GM19351 (cell line): ENCODE results near the gene ACOT4.
"Not testable (repeated sequence)": the region's sequence is repeated elsewhere in the genome, so short reads cannot be mapped to it uniquely, and the experiment has no call there.

Source experiments
- ATAC-seq: cut with Tn5 transposase; IDR thresholded peaks from one replicate; pipeline ENCODE4 v1.9.1; 2021; ENCODE audit warnings: mild to moderate bottlenecking, moderate library complexity; ENCODE audit not compliant: unreplicated experiment

The ACOT4 gene

DNA sequence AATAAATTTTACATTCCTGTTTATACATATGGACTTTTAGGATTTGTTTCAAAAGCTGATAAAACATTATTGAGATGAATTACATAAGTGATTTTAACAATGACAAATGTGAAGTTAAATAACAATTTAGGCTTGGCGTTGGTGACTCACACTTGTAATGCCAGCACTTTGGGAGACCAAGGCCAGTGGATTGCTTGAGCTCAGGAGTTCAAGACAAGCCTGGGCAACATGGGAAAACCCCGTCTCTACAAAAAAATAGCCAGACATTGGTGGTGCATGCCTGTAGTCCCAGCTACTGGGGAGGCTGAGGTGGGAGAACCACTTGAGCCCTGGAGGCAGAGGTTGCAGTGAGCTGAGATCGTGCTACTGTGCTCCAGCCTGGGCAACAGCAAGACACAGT lies 15.3 kb upstream of the ACOT4 start:
- ATAC-seq = no peak

DNA sequence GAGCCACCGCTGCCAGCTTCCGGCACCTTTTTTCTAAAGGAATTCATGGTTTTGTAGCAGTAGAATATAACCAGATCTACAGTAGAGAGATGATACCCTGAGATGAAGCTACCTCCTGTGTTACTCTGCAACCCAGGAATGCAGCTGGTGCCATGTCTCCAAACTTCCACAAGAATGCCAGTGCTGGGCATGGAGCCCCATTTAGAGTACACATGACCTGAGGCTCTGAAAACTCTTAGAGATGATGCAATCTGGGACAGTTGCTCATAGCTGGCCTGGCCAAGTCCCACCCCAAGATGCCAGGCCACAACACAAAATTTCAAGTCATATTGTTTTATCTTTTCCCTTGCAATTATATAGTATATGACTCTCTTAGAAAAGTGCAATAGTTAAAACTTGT lies 14.5 kb upstream of the ACOT4 start:
- not testable (repeated sequence) for ATAC-seq

DNA sequence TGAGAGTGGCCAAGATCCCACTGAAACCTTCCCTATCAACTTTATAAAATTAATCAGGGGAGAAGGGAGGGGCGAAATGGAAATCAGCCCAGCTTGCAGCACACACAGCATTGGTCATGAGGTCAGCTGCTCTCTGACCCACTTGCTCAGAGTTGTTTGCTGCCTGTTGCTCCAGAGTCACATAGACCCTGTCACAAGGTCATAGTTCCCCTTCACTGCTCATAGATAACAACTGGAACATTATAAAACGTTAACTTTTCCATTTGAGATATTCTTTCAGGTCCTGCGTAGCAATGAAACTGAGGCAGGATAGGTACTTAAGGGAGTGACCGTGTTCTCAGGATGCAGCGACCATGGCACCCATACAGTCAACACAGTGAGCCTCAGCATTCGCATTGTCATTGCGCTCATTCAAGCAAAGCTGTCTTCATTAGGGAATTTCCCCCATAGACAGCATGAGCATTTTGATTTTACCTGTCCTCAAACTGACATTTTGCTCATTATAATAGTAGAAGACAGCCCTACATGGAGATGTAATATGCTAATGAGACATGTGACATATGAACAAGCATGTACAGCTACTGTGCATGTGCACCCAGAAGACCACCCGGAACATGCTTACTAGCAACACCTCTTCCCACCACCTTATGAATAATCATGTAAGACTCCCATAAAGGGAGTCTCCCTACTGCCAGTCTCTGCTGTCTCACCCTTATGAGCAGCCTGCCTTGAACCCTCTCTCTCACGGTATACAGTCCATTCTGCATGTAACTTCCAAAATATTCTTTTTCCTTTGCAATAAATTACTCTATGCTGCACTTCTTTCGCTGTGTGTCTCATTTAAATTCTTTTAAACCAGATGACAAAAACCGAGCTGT lies 9.3 kb upstream of the ACOT4 start:
- not testable (repeated sequence) for ATAC-seq

DNA sequence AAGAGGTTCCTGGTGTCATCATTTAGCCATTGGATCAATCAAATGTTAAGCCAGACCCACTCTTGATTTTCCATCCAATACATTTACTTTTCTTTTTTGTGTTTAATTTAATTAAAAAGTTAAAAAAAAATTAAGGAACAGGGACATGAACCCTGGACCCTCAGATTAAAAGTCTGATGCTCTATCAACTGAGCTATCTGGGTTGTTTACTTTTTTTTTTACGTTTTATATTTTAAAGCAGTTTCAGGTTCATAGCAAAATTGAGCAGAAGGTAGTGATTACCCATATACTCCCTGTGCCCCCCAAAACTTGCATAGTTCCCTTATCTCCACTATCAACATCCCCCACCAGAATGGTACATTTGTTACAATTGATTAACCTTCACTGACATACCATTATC lies 3.0 kb upstream of the ACOT4 start:
- ATAC-seq = no peak

DNA sequence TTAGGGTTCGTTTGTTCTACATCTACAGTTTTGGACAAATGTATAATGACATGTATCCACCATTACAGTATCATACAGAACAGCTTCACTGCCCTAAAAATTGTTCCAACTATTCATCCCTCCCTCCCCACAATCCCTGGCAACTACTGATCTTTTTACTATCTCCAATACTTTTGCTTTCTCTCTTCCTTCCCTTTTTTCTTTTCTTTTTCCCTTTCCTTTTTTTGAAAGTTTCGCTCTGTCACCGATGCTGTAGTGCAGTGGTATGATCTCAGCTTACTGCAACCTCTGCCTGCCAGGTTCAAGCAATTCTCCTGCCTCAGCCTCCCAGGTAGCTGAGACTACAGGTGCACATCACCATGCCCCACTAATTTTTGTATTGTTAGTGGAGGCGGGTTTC lies 2.6 kb upstream of the ACOT4 start:
- ATAC-seq = no peak

DNA sequence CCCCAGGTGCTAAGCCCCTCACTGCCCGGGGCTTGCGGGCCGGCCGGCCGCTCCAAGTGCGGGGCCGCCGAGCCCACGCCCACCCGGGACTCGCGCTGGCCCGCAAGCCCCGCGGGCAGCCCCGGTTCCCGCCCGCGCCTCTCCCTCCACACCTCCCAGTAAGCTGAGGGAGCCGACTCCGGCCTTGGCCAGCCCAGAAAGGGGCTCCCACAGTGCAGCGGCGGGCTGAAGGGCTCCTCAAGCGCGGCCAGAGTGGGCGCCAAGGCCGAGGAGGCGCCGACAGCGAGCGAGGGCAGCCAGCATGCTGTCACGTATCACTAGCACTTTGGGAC lies 1.0 kb upstream of the ACOT4 start:
- not testable (repeated sequence) for ATAC-seq

DNA sequence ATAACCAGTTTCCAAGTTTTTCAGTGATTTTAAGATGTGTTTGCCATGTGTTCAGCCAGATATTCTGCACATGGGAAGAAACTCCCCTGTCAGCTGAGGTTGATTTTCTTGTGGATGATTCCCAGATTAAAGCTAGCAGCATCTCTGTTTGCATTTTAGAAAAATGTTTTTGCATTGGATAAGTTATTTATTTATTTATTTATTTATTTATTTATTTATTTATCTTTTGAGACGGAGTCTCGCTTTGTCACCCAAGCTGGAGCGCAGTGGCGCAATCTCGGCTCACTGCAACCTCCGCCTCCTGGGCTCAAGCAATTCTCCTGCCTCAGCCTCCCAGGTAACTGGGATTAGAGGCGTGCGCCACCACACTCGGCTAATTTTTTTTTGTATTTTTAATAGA lies 2.8 kb downstream of the ACOT4 start:
- no peak for ATAC-seq

DNA sequence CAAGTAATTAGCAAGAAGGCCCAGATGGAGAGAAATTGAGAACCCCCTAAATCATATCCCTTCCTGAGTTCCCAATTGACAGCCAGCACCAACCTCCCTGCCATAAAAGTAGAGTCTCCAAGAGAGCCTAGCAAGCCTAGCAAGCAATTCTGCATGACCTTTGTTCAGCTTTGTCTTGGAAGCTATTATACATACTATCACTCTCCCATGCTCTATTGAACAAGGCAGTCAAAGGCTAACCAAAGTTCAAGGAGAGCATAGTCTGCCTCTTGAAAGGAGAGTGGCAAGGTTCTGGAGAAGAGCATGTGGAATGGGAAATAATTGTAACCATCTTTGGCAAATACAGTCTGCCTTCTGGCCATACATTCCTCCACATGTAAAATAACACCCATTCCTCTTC lies 7.8 kb downstream of the ACOT4 start:
- ATAC-seq = no peak

DNA sequence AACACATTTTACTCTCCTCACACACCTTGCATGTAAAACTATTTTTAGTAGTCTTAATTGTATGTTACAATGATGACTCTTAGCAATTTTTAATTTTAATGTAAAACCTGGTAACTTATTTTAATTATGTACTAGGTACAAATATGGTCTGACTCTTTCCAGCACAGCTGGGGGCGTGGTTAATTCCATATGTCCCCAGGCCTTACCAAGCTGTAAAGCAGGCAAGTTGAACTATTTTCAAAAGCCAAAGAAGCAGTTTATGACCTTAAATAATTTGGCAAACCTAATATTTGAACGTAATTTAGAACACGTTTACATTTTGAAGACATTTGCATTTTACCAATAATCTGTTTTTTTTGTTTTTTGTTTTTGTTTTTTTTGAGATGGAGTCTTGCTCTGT lies 11.3 kb downstream of the ACOT4 start:
- ATAC-seq = no peak

DNA sequence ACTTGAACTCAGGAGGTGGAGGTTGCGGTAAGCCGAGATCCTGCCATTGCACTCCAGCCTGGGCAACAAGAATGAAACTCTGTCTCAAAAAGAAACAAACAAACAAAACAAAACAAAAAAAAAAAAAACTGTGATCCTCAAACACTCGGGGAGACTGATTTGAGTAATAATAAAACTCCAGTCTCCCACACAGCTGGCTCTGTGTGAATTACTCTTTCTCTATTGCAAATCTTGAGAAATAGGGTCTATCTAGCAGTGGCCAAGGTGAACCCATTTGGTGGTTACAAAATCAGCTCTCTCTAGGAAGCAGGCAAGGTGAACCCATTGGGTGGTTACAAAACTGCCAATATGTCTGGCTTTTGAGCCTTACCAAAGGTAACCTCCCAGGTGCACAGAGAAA lies 14.6 kb downstream of the ACOT4 start:
- ATAC-seq = no peak

DNA sequence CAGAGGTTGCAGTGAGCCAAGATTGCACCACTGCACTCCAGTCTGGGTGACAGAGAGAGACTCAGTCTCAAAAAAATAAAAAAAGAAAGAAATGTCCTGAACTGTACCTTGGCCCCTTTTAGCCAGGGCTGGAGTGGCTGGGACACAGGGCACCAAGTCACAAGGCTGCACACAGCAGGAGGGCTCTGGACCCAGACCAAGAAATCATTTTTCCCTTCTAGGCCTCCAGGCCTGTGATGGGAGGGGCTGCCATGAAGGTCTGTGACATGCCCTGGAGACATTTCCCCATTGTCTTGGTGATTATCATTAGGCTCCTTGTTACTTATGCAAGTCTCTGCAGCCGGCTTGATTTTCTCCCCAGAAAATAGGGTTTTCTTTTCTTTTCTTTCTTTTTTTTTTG lies 15.6 kb downstream of the ACOT4 start:
- ATAC-seq = no peak

DNA sequence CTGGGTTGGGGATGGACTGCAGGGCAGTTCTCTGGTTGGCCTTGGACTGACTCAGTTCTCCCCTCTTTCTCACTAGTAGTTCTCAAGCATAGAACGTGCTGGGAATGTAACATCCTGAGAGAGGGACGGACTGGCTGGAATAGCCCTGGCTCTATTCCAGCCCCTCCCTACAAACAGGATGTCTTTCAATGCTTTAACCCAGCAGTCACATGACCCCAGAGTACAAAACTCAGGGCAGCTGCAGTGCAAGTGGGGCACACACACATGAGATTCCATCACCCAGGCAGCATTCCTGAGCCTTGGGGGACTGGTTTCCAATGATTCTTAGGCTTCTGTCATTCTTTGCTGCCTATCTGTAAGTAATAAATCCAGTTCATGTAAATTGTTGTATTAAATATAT lies 19.0 kb downstream of the ACOT4 start:
- no peak for ATAC-seq

DNA sequence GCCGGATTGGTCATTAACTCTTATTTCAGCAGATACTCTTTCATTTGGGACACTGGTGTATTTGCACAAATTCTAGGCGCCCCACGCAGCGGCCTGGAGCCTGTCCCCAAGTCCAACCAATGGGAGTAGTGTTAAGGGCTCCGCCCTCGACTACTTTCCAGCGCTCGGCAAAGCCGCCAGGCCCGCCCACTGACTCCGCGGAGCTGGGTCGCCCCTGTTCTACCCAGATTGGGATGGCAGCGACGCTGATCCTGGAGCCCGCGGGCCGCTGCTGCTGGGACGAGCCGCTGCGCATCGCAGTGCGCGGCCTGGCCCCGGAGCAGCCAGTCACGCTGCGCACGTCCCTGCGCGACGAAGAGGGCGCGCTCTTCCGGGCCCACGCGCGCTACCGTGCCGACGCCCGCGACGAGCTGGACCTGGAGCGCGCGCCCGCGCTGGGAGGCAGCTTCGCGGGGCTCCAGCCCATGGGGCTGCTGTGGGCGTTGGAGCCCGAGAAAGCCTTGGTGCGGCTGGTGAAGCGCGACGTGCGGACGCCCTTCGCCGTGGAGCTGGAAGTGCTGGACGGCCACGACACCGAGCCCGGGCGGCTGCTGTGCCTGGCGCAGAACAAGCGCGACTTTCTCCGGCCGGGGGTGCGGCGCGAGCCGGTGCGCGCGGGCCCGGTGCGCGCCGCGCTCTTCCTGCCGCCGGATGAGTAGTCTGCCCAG lies 20.8 kb downstream of the ACOT4 start, which contains the start of gene ACOT6:
ACOT6 (plus strand) TSS at position 179 of the 707 bp plus-strand sequence; CDS start at position 234, 55 bp downstream.
- peak; percentile 77 for ATAC-seq

DNA sequence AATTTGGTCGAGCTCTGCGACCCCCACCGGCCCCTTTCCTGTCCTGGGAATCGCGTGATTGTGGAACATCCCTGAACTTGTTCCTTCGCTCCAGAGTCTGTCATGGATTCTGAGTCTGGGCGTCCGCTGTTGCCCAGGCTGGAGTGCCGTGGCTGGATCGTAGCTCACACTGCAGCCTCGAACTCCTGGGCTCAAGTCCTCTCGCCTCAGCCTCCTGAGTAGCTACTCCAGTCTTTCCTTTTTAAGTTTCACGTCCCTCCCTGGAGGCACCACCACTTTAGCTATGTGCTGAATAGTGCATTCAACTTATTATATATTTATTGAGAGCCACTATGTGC lies 21.3 kb downstream of the ACOT4 start:
- ATAC-seq = no peak

DNA sequence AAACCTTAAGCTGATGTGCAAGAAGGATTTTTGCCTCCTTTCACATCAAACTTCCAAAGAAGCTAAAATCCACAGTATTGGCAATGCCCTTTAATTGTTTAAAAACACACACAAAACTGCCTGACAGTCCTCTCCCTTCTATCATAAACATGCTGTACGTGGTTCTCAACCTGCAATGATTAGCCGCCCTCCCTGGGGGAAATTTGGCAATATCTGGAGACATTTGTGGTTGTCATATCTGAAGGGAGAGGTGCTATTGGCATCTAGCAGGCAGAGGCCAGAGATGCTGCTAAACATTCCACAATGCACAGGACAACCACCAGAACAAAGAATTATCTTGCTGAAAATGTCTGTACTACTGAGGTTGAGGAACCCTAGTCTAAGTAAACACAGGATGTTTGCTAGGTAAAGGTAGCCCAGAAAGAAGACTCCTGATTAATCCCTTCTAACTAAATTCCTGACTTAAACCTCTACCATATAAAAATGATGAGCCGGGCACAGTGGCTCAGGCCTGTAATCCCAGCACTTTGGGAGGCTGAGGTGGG lies 21.8 kb downstream of the ACOT4 start:
- ATAC-seq = no peak

DNA sequence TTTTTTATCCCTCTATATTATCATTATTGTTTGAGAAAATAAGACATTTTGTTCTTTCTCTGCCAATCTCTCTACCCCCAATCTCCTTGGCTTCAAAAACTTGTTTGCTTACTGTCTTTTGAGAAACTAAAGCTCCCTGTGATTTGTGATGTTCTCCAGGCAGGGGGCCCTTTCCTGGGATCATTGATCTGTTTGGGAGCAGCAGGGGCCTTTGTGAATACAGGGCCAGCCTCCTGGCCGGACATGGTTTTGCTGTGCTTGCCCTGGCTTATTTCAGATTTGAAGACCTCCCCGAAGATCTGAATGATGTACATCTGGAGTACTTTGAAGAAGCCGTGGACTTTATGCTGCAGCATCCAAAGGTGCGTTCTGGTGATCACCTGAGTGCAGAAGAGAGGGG lies 25.2 kb downstream of the ACOT4 start:
- no peak for ATAC-seq

DNA sequence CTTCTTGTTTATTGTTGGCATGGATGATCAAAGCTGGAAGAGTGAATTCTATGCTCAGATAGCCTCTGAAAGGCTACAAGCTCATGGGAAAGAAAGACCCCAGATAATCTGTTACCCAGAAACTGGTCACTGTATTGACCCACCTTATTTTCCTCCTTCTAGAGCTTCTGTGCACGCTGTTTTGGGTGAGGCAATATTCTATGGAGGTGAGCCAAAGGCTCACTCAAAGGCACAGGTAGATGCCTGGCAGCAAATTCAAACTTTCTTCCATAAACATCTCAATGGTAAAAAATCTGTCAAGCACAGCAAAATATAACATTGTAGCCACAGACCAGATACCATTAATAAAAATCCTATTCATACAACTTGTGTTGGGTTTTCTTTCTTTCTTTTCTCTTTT lies 27.9 kb downstream of the ACOT4 start:
- ATAC-seq = no peak

DNA sequence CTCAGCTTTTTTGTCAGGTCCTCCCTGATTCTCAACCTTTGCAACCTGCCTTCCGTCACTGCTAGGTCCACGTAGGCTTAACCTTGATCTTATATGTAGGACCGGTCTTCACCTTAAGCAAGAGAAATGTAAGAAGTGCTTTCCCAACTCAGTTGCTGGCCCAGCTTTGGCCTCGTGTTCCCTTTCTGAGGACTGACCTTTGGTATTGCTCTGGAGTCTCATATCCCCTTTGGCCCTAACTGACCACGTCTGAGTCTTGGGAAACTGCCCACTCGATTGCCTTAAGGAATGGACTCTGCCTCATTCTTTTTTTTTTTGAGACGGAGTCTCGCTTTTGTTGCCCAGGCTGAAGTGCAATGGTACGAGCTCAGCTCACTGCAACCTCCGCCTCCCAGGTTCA lies 28.6 kb downstream of the ACOT4 start:
- ATAC-seq = no peak

DNA sequence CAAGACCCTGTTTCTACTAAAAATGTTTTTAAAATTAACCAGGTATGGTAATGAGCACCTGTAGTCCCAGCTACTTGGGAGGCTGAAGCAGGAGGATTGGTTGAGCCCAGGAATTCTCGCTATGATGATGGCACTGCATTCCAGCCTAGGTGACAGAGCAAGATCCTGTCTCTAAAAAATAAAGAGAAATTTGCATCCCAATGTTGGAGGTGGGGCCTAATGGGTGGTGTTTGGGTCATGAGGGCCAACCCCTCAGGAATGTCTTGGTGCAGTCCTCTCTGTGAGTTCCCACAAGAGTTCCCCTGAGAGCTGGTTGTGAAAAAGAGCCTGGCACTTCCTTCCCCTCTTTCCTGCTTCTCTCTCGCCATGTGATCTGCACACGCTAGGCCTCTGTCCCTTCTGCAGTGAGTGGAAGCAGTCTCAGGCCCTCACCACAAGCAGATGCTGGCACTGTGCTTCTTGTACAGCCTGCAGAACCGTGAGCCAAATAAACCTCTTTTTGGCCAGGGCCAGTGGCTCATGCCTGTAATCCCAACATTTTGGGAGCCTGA lies 31.9 kb downstream of the ACOT4 start:
- ATAC-seq = no peak

DNA sequence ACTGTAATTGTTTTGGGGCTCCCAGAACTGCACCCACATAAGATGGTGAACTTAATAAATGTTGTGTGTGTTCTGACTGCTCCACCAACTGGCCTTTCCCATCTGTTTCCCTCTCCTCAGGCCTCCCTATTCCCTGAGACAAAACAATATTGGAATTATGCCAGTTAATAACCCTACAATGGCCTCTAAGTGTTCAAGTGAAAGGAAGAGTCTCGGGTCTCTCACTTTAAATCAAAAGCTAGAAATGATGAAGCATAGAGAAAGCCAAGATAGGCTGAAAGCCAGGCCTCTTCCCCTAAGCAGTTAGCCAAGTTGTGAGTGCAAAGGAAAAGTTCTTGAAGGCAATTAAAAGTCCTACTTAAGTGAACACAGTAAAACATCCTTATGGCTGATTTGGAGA lies 34.0 kb downstream of the ACOT4 start:
- ATAC-seq = no peak

DNA sequence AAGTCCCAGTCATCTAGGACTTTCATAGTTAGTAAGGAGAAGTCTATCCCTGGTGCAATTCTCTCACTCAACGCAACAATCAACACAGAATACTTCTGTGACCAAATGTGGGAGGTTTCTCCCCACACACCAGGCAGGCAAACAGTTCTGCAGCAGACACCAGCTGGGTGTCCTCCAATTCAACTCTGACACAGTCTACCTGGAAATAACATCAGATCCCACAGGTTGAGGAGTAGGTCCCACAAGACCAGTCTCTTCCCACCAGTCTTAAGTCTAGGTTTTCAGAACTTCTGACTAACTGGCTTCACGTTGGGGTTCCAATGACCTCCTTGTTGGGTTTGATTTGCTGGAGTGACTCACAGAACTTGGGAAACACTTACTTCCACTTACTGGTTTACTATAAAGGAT lies 35.5 kb downstream of the ACOT4 start:
- no peak for ATAC-seq
